ENCODE results near the gene SRSF6.
"Not testable (repeated sequence)": the region's sequence is repeated elsewhere in the genome, so short reads cannot be mapped to it uniquely, and the experiment has no call there.

SRSF6 gene

DNA sequence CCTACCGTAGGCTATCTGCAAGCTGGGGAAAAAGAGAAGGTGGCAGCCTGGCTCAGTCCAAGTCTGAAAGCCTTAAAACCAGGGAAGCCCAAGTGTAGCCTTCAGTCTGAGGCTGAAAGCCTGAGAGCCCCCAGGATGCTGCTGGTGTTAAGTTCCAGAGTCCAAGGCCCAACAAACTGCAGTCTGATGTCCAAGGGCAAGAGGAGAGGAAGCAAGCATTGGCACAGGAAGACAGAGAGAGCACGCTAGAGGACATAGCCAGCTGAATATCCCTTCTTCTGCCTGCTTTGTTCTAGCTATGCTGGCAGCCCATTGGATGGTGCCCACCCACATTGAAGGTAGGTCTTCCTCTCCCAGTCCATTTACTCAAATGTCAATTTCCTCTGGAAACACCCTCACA lies 37.7 kb downstream of the SRSF6 start:
- Mint-ChIP-seq H3K27ac (no peak overlapping the region), H3K9me3 (peaks cover 6% of the 10 kb centered on the region), H3K4me1 (no peaks in the 10 kb centered on the region), H3K27me3 (peaks cover 12% of the 10 kb centered on the region), H3K4me3 (no peak overlapping the region), H3K36me3 (no peaks in the 10 kb centered on the region)
- ATAC-seq, result no peak

GRCh38 chr20:43502021-43502420 lies 44.3 kb downstream of the SRSF6 start:
- not testable (repeated sequence) for H3K36me3 Mint-ChIP-seq, H3K4me3 Mint-ChIP-seq, ATAC-seq, H3K27ac Mint-ChIP-seq, H3K9me3 Mint-ChIP-seq, H3K4me1 Mint-ChIP-seq
- H3K27me3 Mint-ChIP-seq, result peaks cover 28% of the 10 kb centered on the region

DNA sequence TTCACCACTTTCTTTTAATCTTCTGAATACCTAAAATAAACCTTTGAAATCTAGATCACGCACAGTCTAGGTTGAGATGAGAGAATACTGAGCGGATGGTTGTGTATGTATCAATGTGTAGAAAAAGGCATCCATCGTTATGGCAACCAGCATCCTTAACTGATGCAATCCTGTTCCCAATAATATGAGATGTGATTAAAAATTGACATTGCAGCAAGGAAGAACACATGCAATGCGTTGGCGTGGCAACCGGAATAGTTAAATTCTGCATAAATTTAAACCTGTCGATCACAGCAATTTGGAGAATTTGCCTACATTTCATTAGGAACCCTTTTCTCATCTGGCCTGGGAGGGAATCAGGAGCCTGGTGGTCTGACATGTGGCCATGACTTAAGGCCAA lies 48.5 kb downstream of the SRSF6 start:
- Mint-ChIP-seq H3K4me1 (no peaks in the 10 kb centered on the region), H3K27me3 (peaks cover 57% of the 10 kb centered on the region), H3K36me3 (no peaks in the 10 kb centered on the region), H3K27ac (no peak overlapping the region), H3K4me3 (no peak overlapping the region), H3K9me3 (peaks cover 4% of the 10 kb centered on the region)
- no peak for ATAC-seq

DNA sequence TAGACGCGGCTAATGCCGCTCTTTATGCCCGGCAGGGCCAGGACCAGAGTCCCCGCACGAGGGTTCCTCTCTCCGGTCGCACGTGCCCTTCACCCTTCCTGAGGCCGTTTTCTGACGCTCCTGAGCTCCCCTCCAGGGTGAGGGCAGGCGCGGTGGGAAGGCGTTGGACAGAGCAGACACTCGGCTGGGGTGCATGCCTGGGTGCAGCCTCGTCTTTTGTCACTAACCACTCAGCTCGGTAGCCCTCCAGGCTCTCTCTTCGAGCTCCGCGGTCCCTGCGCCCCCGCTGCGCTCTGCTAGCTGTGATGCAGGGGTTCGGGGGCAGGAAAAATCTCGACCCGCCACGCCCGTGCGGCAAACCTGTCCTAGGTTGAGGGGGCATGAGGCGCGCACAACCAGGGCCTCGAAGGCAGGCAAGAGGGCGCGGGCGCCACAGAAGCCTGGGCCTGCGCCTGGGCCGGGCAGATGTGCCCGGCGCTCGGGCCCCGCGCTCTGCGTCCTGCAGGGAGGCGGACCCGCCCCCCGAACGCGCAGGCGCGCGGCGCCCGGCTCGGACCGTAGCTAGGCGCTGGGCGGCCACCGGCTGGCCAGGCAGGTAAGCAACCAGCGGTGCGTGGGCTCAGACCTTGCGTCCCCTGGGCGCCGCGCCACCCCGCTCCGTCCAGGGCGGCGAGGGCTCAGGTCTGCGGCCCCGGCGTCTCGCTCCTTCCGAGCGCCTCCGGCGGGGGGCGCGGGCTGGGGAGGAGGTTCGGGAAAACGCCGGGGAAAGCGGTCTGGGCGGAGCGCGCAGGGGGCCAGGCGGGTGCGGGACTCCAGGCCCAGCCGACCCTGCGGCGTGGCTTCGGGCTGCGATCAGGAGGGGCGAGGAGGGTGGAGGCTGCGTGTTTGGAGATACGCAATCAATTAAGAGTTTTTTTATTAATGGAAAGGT lies 49.7 kb downstream of the SRSF6 start, which contains the start of gene L3MBTL1:
Gene L3MBTL1 (plus strand): TSS at position 548 of the 931 bp plus-strand sequence. CDS start 5,807 bp downstream, outside the sequence.
- peak; percentile 59 for ATAC-seq
- Mint-ChIP-seq H3K4me1 (no peaks in the 10 kb centered on the region), H3K4me3 (peak within 1 kb of the TSS; percentile 66), H3K27me3 (peaks cover 66% of the 10 kb centered on the region), H3K27ac (no peak within 1 kb of the TSS), H3K36me3 (no peaks in the 10 kb centered on the region), H3K9me3 (peaks cover 3% of the 10 kb centered on the region)

DNA sequence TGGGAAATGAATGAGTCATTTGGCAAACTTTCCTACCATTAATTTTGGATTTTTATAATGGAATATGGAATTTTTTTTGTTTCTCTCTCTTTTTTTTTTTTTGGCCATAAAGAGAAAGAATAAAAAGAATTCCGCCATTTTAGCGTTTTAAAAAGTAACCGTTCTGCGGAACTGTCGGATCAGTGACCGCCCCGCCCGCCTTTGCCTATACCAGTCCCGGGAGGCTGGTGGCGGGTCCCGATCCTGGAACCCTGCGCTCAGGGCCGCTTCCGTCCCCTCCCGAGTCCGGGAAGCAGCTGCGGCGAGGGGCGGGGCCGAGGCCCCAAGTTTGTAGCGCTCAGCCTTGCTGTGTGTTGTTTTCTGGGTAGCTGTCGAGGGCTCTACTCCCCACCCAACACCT lies 50.4 kb downstream of the SRSF6 start:
- H3K4me1 Mint-ChIP-seq, result no peaks in the 10 kb centered on the region
- peak overlapping the region; percentile 66 for H3K4me3 Mint-ChIP-seq
- H3K9me3 Mint-ChIP-seq, result peaks cover 3% of the 10 kb centered on the region
- ATAC-seq, result no peak
- H3K27me3 Mint-ChIP-seq, result peaks cover 66% of the 10 kb centered on the region
- H3K36me3 Mint-ChIP-seq, result no peaks in the 10 kb centered on the region
- H3K27ac Mint-ChIP-seq, result no peak overlapping the region

GRCh38 chr20:43508604-43509040 lies 50.9 kb downstream of the SRSF6 start:
- Mint-ChIP-seq H3K36me3 (no peaks in the 10 kb centered on the region), H3K27me3 (peaks cover 66% of the 10 kb centered on the region), H3K27ac (no peak overlapping the region), H3K9me3 (peaks cover 3% of the 10 kb centered on the region), H3K4me3 (no peak overlapping the region), H3K4me1 (no peaks in the 10 kb centered on the region)
- no peak for ATAC-seq

DNA sequence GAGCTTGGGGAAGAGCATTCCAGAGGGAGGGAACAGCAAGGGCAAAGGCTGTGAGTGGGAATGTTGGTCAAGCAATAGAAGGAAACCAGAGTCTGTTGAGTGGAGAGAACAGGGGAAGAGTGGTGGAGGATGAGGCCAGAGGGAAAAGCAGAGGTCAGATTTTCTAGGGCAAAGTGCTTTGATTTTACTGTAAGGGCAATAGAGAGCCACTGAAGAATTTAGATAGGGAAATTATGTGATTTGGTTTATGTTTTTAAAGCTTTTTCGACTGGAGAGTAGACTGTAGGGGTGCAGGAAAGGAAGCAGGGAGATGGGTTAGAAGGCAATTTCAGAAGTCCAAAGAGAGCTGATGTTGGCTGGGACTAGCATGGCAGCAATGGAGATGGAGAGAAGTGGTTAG lies 54.2 kb downstream of the SRSF6 start:
- Mint-ChIP-seq H3K9me3 (no peaks in the 10 kb centered on the region), H3K27me3 (peaks cover 39% of the 10 kb centered on the region), H3K36me3 (no peaks in the 10 kb centered on the region), H3K4me1 (peaks cover 12% of the 10 kb centered on the region), H3K4me3 (no peak overlapping the region), H3K27ac (no peak overlapping the region)
- ATAC-seq, result no peak

GRCh38 chr20:43513372-43513930 lies 55.8 kb downstream of the SRSF6 start:
- ATAC-seq, result no peak
- no peaks in the 10 kb centered on the region for H3K36me3 Mint-ChIP-seq
- H3K4me3 Mint-ChIP-seq, result peak overlapping the region; percentile 93
- H3K27ac Mint-ChIP-seq, result peak overlapping the region; percentile 91
- H3K27me3 Mint-ChIP-seq, result peaks cover 30% of the 10 kb centered on the region
- peaks cover 12% of the 10 kb centered on the region for H3K4me1 Mint-ChIP-seq
- no peaks in the 10 kb centered on the region for H3K9me3 Mint-ChIP-seq
